Activated T-helper 9 cell treated with anti-CD3 and anti-CD28 coated beads, Interleukin-2, amount 50 U/mL, for 16 hours (primary cell): ENCODE measurements around the gene UBAP1.
"Not testable (repeated sequence)": the region's sequence is repeated elsewhere in the genome, so short reads cannot be mapped to it uniquely, and the experiment has no call there.

Experiments
- DNase-seq: peaks from one replicate; pipeline ENCODE4 v3.0.0-alpha.2; 2020; ENCODE audit warnings: low read depth

Gene UBAP1

GRCh38 chr9:34178436-34179212 lies at the start of gene UBAP1:
UBAP1 (plus strand) TSS chr9:34179043; CDS start chr9:34220915, 41,872 bp downstream.
- peak; percentile 92 for DNase-seq

- no peak for DNase-seq
Observed at GRCh38 chr9:34131571-34131970, 47.3 kb upstream of the UBAP1 start.

- DNase-seq: no peak
Observed at GRCh38 chr9:34133436-34133949, 45.4 kb upstream of the UBAP1 start.

- no peak for DNase-seq
Observed at GRCh38 chr9:34134521-34134920, 44.3 kb upstream of the UBAP1 start.

- DNase-seq: not testable (repeated sequence)
Observed at GRCh38 chr9:34138644-34139043, 40.2 kb upstream of the UBAP1 start.

GRCh38 chr9:34139477-34140146 lies 39.2 kb upstream of the UBAP1 start:
- no peak for DNase-seq

GRCh38 chr9:34140853-34141252 lies 38.0 kb upstream of the UBAP1 start:
- no peak for DNase-seq

- no peak for DNase-seq
Observed at GRCh38 chr9:34143116-34143515, 35.7 kb upstream of the UBAP1 start.

GRCh38 chr9:34145165-34145564 lies 33.7 kb upstream of the UBAP1 start:
- no peak for DNase-seq

- no peak for DNase-seq
Observed at GRCh38 chr9:34151398-34151797, 27.4 kb upstream of the UBAP1 start.

- no peak for DNase-seq
Observed at GRCh38 chr9:34154057-34154456, 24.8 kb upstream of the UBAP1 start.

- DNase-seq: no peak
Observed at GRCh38 chr9:34157318-34157717, 21.5 kb upstream of the UBAP1 start.

GRCh38 chr9:34157898-34158297 lies 20.9 kb upstream of the UBAP1 start:
- no peak for DNase-seq

GRCh38 chr9:34158362-34158869 lies 20.4 kb upstream of the UBAP1 start:
- no peak for DNase-seq

GRCh38 chr9:34163434-34163833 lies 15.4 kb upstream of the UBAP1 start:
- no peak for DNase-seq

- no peak for DNase-seq
Observed at GRCh38 chr9:34169125-34169524, 9.7 kb upstream of the UBAP1 start.

GRCh38 chr9:34170237-34170991 lies 8.4 kb upstream of the UBAP1 start:
- no peak for DNase-seq

GRCh38 chr9:34171753-34172535 lies 6.9 kb upstream of the UBAP1 start:
- DNase-seq: no peak

GRCh38 chr9:34176089-34176488 lies 2.8 kb upstream of the UBAP1 start:
- no peak for DNase-seq

- DNase-seq: no peak
Observed at GRCh38 chr9:34177593-34178435, 1.0 kb upstream of the UBAP1 start.
